Transverse colon (tissue), 4 donors: ENCODE measurements around the gene IFT25.

ENCODE experiments used
- POLR2A ChIP-seq: fragments of 450-650 bp; IDR thresholded peaks from one replicate; pipeline ENCODE4 v1.6.1; 2016; ENCODE audit warnings: antibody characterized with exemption, mild to moderate bottlenecking, moderate library complexity
- POLR2AphosphoS5 ChIP-seq, 3 donors: sonication (generic); formaldehyde crosslinking; IDR thresholded peaks; one replicate each; pipeline ENCODE4 v1.6.1; 2016; ENCODE audit warnings: antibody characterized with exemption in 3 of 3
- TF ChIP-seq, protein P1 (sequence below), 5 experiments: fragments of 200-600 bp in 3 of 5; fragments of 450-650 bp in 2 of 5; sonication (generic) in 3 of 5; IDR thresholded peaks; 1 replicate in 2 of 5; 2 replicates in 3 of 5; pipeline ENCODE4 v1.5.1; 2016 to 2017; ENCODE audit warnings: antibody characterized with exemption in 5 of 5, inconsistent platforms in 3 of 5, mild to moderate bottlenecking in 2 of 5, moderate library complexity in 1 of 5

DNA sequence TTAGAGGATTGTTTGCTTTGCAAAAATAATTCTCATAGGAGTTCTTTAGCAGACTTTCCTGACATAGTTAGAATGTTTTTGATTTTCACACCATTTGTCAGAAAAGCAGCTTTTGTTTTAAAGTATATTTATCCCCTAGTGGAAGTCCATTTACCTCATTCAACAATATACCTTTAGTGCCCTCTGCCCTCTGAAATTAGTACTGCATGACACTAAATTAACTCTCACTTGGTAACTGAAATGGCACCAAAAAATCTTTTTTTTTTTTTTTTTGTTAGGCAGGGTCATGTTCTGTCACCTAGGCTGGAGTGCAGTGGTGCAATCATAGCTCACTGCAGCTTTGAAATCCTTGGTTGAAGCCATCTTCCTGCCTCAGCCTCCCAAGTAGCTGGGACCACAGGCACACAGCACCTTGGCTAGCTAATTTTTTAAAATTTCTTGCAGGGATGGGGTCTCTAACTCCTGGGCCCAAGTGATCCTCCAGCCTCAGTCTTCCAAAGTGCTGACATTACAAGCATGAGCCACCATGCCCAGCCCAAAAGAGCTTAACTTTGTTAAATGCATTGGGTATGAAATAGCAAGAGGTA is 14.3 kb upstream of the IFT25 start:
- TF ChIP-seq, protein P1, sequence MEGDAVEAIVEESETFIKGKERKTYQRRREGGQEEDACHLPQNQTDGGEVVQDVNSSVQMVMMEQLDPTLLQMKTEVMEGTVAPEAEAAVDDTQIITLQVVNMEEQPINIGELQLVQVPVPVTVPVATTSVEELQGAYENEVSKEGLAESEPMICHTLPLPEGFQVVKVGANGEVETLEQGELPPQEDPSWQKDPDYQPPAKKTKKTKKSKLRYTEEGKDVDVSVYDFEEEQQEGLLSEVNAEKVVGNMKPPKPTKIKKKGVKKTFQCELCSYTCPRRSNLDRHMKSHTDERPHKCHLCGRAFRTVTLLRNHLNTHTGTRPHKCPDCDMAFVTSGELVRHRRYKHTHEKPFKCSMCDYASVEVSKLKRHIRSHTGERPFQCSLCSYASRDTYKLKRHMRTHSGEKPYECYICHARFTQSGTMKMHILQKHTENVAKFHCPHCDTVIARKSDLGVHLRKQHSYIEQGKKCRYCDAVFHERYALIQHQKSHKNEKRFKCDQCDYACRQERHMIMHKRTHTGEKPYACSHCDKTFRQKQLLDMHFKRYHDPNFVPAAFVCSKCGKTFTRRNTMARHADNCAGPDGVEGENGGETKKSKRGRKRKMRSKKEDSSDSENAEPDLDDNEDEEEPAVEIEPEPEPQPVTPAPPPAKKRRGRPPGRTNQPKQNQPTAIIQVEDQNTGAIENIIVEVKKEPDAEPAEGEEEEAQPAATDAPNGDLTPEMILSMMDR (IDR thresholded peaks at IDR 0.05): peak; percentile 36 to 77 (median 64)
- TF ChIP-seq POLR2AphosphoS5 (IDR thresholded peaks at IDR 0.05): no peak
- TF ChIP-seq POLR2A: no peak
